ENCODE measurements around the gene ZCCHC14. TPM values are rescaled to one million over a fixed set of nuclear protein-coding genes. Genes with fewer than 3 reads are reported as not detected.

ZCCHC14 gene
- total RNA-seq, 1 experiment from 2014 or later, result 28.2 TPM

- Mint-ChIP-seq H3K27ac (ENCODE audit: low read depth, unreplicated experiment) (no peak overlapping the region), H3K4me3 (ENCODE audit: unreplicated experiment) (no peak overlapping the region), H3K9me3 (ENCODE audit: unreplicated experiment) (no peaks in the 10 kb centered on the region), H3K4me1 (ENCODE audit: insufficient read depth, unreplicated experiment) (peaks cover 12% of the 10 kb centered on the region), H3K27me3 (ENCODE audit: insufficient read depth, unreplicated experiment) (no peaks in the 10 kb centered on the region), H3K36me3 (ENCODE audit: insufficient read depth, unreplicated experiment) (peaks cover 16% of the 10 kb centered on the region)
- no peak for TF ChIP-seq CTCF (IDR thresholded peaks at IDR 0.05; ENCODE audit: unreplicated experiment)
- CTCF ChIA-PET, result interaction anchor here (0.9 to 1.2 kb wide), 2 partner anchors 80 to 161 kb away, joined by 4 to 5 read pairs; no protein-coding TSS in a partner anchor
- no TSS peak for BruUV-seq (replicated peaks)
- intact Hi-C loops (cut with micrococcal nuclease), result no loop called here
- DNase-seq (ENCODE audit: unreplicated experiment), result no peak
- POLR2A ChIA-PET, result interaction anchor here (0.6 to 1.6 kb wide), 2 partner anchors 13 to 113 kb away, joined by 3 to 4 read pairs; no protein-coding TSS in a partner anchor
These were observed 18.2 kb downstream of the ZCCHC14 start for GRCh38 chr16:87474566-87474996.

GRCh38 chr16:87474017-87474416, 18.8 kb downstream of the ZCCHC14 start:
- no peak for TF ChIP-seq CTCF (IDR thresholded peaks at IDR 0.05; ENCODE audit: unreplicated experiment)
- BruUV-seq (replicated peaks), result no TSS peak
- peaks cover 12% of the 10 kb centered on the region for H3K4me1 Mint-ChIP-seq (ENCODE audit: insufficient read depth, unreplicated experiment)
- no peak for DNase-seq (ENCODE audit: unreplicated experiment)
- no peak overlapping the region for H3K27ac Mint-ChIP-seq (ENCODE audit: low read depth, unreplicated experiment)
- H3K27me3 Mint-ChIP-seq (ENCODE audit: insufficient read depth, unreplicated experiment), result no peaks in the 10 kb centered on the region
- no peak overlapping the region for H3K4me3 Mint-ChIP-seq (ENCODE audit: unreplicated experiment)
- ChIA-PET CTCF (interaction anchor here (0.6 to 1.3 kb wide), 2 partner anchors 162 to 376 kb away, joined by 3 to 6 read pairs; no protein-coding TSS in a partner anchor), POLR2A (interaction anchor here (0.6 to 1.3 kb wide), 2 partner anchors 11 to 112 kb away, joined by 3 read pairs; no protein-coding TSS in a partner anchor)
- intact Hi-C loops (cut with micrococcal nuclease), result no loop called here
- peaks cover 14% of the 10 kb centered on the region for H3K36me3 Mint-ChIP-seq (ENCODE audit: insufficient read depth, unreplicated experiment)
- no peaks in the 10 kb centered on the region for H3K9me3 Mint-ChIP-seq (ENCODE audit: unreplicated experiment)

- ChIA-PET CTCF (interaction anchor here (0.6 to 1.3 kb wide), 2 partner anchors 163 to 364 kb away, joined by 3 to 6 read pairs; no protein-coding TSS in a partner anchor), POLR2A (interaction anchor here (1.3 kb wide), 1 partner anchor 9 kb away, joined by 3 read pairs; no protein-coding TSS in a partner anchor)
- Mint-ChIP-seq H3K4me1 (ENCODE audit: insufficient read depth, unreplicated experiment) (peaks cover 9% of the 10 kb centered on the region), H3K4me3 (ENCODE audit: unreplicated experiment) (no peak overlapping the region), H3K9me3 (ENCODE audit: unreplicated experiment) (no peaks in the 10 kb centered on the region), H3K27ac (ENCODE audit: low read depth, unreplicated experiment) (no peak overlapping the region), H3K36me3 (ENCODE audit: insufficient read depth, unreplicated experiment) (peaks cover 11% of the 10 kb centered on the region), H3K27me3 (ENCODE audit: insufficient read depth, unreplicated experiment) (no peaks in the 10 kb centered on the region)
- no TSS peak for BruUV-seq (replicated peaks)
- no peak for DNase-seq (ENCODE audit: unreplicated experiment)
- intact Hi-C loops (cut with micrococcal nuclease), result no loop called here
- no peak for TF ChIP-seq CTCF (IDR thresholded peaks at IDR 0.05; ENCODE audit: unreplicated experiment)
These were observed 19.9 kb downstream of the ZCCHC14 start for GRCh38 chr16:87472935-87473334.

- Mint-ChIP-seq H3K4me1 (ENCODE audit: insufficient read depth, unreplicated experiment) (peaks cover 2% of the 10 kb centered on the region), H3K36me3 (ENCODE audit: insufficient read depth, unreplicated experiment) (peaks cover 7% of the 10 kb centered on the region), H3K27ac (ENCODE audit: low read depth, unreplicated experiment) (no peak overlapping the region), H3K27me3 (ENCODE audit: insufficient read depth, unreplicated experiment) (no peaks in the 10 kb centered on the region), H3K9me3 (ENCODE audit: unreplicated experiment) (no peaks in the 10 kb centered on the region), H3K4me3 (ENCODE audit: unreplicated experiment) (no peak overlapping the region)
- intact Hi-C loops (cut with micrococcal nuclease), result no loop called here
- no peak for TF ChIP-seq CTCF (IDR thresholded peaks at IDR 0.05; ENCODE audit: unreplicated experiment)
- CTCF ChIA-PET, result no interaction called here
- POLR2A ChIA-PET, result no interaction called here
- BruUV-seq (replicated peaks), result no TSS peak
- no peak for DNase-seq (ENCODE audit: unreplicated experiment)
These were observed 20.6 kb downstream of the ZCCHC14 start for GRCh38 chr16:87472142-87472778.
